ENCODE data around the gene ERBB4. TPM values are rescaled to one million over a fixed set of nuclear protein-coding genes. Genes with fewer than 3 reads are reported as not detected.
"Not testable (repeated sequence)": the region's sequence is repeated elsewhere in the genome, so short reads cannot be mapped to it uniquely, and the experiment has no call there.

Gene ERBB4
- total RNA-seq, 8 experiments from 2014 or later = 0.14 to 27.9 (median 7.9) TPM

- Histone ChIP-seq H3K4me3 (no peak overlapping the region), H3K4me1 (replicated peaks in 1 of 2) (no peaks in the 10 kb centered on the region), H3K27ac (no peak overlapping the region)
- 4 to 100% (median 86%) methylated on average over 2 to 3 of the region's 3 CpGs for WGBS, 10 experiments
- in situ Hi-C loops (cut with MboI; ENCODE audit: low pct_unique_long_range_greater_than_20kb in 2 of 9, low sequenced_read_pairs in 9 of 9, unreplicated experiment in 9 of 9) = no loop called here
- no peak for ATAC-seq (replicated peaks in 6 of 8)
These were observed 970.2 kb downstream of the ERBB4 start for GRCh38 chr2:211568439-211568838.

- no peaks in the 10 kb centered on the region for H3K4me1 ChIP-seq (replicated peaks in 1 of 2)
- ATAC-seq (replicated peaks in 6 of 8) = no peak
- no peak overlapping the region for H3K4me3 ChIP-seq
- no peak overlapping the region for H3K27ac ChIP-seq
- in situ Hi-C loops (cut with MboI; ENCODE audit: low pct_unique_long_range_greater_than_20kb in 2 of 9, low sequenced_read_pairs in 9 of 9, unreplicated experiment in 9 of 9) = no loop called here
- 2 to 98% (median 83%) methylated on average over 1 to 3 of the region's 3 CpGs; no CpG with 5 or more reads in 1 of the 10 experiments for WGBS, 10 experiments
These were observed 974.2 kb downstream of the ERBB4 start for GRCh38 chr2:211564441-211564840.

- H3K4me1 ChIP-seq (replicated peaks in 1 of 2) = peaks cover 0 to 7% of the 10 kb centered on the region in 2 donors
- no peak overlapping the region for H3K4me3 ChIP-seq
- in situ Hi-C loops (cut with MboI; ENCODE audit: low pct_unique_long_range_greater_than_20kb in 2 of 9, low sequenced_read_pairs in 9 of 9, unreplicated experiment in 9 of 9) = no loop called here
- peak in 5 of 8 experiments; percentile 20 to 57 (median 28) for ATAC-seq (replicated peaks in 6 of 8)
- H3K27ac ChIP-seq = no peak overlapping the region
- WGBS, 10 experiments = 8 to 95% (median 59%) methylated on average over 1 to 3 of the region's 3 CpGs; no CpG with 5 or more reads in 2 of the 10 experiments
These were observed 993.0 kb downstream of the ERBB4 start for GRCh38 chr2:211545582-211545981.

- peak overlapping the region in 1 of 2 donors; percentile 1 for H3K27ac ChIP-seq
- WGBS, 10 experiments = 0 to 38% (median 14%) methylated on average over 1 to 4 of the region's 5 CpGs; no CpG with 5 or more reads in 4 of the 10 experiments
- H3K4me3 ChIP-seq = no peak overlapping the region
- peak in 5 of 8 experiments; percentile 81 to 95 (median 90) for ATAC-seq (replicated peaks in 6 of 8)
- in situ Hi-C loops (cut with MboI; ENCODE audit: low pct_unique_long_range_greater_than_20kb in 2 of 9, low sequenced_read_pairs in 9 of 9, unreplicated experiment in 9 of 9) = no loop called here
- H3K4me1 ChIP-seq (replicated peaks in 1 of 2) = peaks cover 9 to 15% of the 10 kb centered on the region in 2 donors
These were observed 1004.0 kb downstream of the ERBB4 start for GRCh38 chr2:211534632-211535031.

- in situ Hi-C loops (cut with MboI; ENCODE audit: low pct_unique_long_range_greater_than_20kb in 2 of 9, low sequenced_read_pairs in 9 of 9, unreplicated experiment in 9 of 9); ATAC-seq (replicated peaks in 6 of 8); H3K27ac ChIP-seq; H3K4me1 ChIP-seq (replicated peaks in 1 of 2); H3K4me3 ChIP-seq: not testable (repeated sequence)
- 80 to 100% methylated on average over 1 of the region's 18 CpGs; no CpG with 5 or more reads in 8 of the 10 experiments for WGBS, 10 experiments
These were observed 1014.4 kb downstream of the ERBB4 start for GRCh38 chr2:211524248-211524647.

- no peak for ATAC-seq (replicated peaks in 6 of 8)
- Histone ChIP-seq H3K4me3 (no peak overlapping the region), H3K4me1 (replicated peaks in 1 of 2) (peaks cover 4 to 5% of the 10 kb centered on the region in 2 donors), H3K27ac (no peak overlapping the region)
- in situ Hi-C loops (cut with MboI; ENCODE audit: low pct_unique_long_range_greater_than_20kb in 2 of 9, low sequenced_read_pairs in 9 of 9, unreplicated experiment in 9 of 9) = no loop called here
- WGBS, 10 experiments = 0 to 100% (median 89%) methylated on average over 1 to 3 of the region's 3 CpGs; no CpG with 5 or more reads in 2 of the 10 experiments
These were observed 1022.1 kb downstream of the ERBB4 start for GRCh38 chr2:211516537-211516936.

- Histone ChIP-seq H3K4me3 (no peak overlapping the region), H3K27ac (no peak overlapping the region), H3K4me1 (replicated peaks in 1 of 2) (peaks cover 4 to 5% of the 10 kb centered on the region in 2 donors)
- in situ Hi-C loops (cut with MboI; ENCODE audit: low pct_unique_long_range_greater_than_20kb in 2 of 9, low sequenced_read_pairs in 9 of 9, unreplicated experiment in 9 of 9) = no loop called here
- ATAC-seq (replicated peaks in 6 of 8) = no peak
- 3 to 100% (median 85%) methylated on average over 1 to 3 of the region's 3 CpGs for WGBS, 10 experiments
These were observed 1024.6 kb downstream of the ERBB4 start for GRCh38 chr2:211514049-211514448.

- in situ Hi-C loops (cut with MboI; ENCODE audit: low pct_unique_long_range_greater_than_20kb in 2 of 9, low sequenced_read_pairs in 9 of 9, unreplicated experiment in 9 of 9) = no loop called here
- no peak for ATAC-seq (replicated peaks in 6 of 8)
These were observed 1025.2 kb downstream of the ERBB4 start for GRCh38 chr2:211513446-211513845.

GRCh38 chr2:211512806-211513205, 1025.8 kb downstream of the ERBB4 start:
- Histone ChIP-seq H3K4me3 (no peak overlapping the region), H3K4me1 (replicated peaks in 1 of 2) (peaks cover 4 to 5% of the 10 kb centered on the region in 2 donors), H3K27ac (no peak overlapping the region)
- peak in 4 of 8 experiments; percentile 26 to 54 (median 41) for ATAC-seq (replicated peaks in 6 of 8)
- WGBS, 10 experiments = 0 to 81% (median 17%) methylated on average over 1 to 3 of the region's 3 CpGs; no CpG with 5 or more reads in 1 of the 10 experiments
- in situ Hi-C loops (cut with MboI; ENCODE audit: low pct_unique_long_range_greater_than_20kb in 2 of 9, low sequenced_read_pairs in 9 of 9, unreplicated experiment in 9 of 9) = no loop called here

More at GRCh38 chr2:211513446-211513845, 1025.2 kb downstream of the ERBB4 start:
- no peak overlapping the region for H3K4me3 ChIP-seq
- WGBS, 10 experiments = 6 to 100% (median 26%) methylated on average over 2 to 3 of the region's 3 CpGs; no CpG with 5 or more reads in 3 of the 10 experiments
- peaks cover 4 to 5% of the 10 kb centered on the region in 2 donors for H3K4me1 ChIP-seq (replicated peaks in 1 of 2)
- no peak overlapping the region for H3K27ac ChIP-seq

GRCh38 chr2:211503856-211504255, 1034.7 kb downstream of the ERBB4 start:
- in situ Hi-C loops (cut with MboI; ENCODE audit: low pct_unique_long_range_greater_than_20kb in 2 of 9, low sequenced_read_pairs in 9 of 9, unreplicated experiment in 9 of 9) = no loop called here
- ATAC-seq (replicated peaks in 6 of 8) = no peak
- Histone ChIP-seq H3K27ac (no peak overlapping the region), H3K4me3 (no peak overlapping the region), H3K4me1 (replicated peaks in 1 of 2) (no peaks in the 10 kb centered on the region)

- H3K4me1 ChIP-seq (replicated peaks in 1 of 2) = no peaks in the 10 kb centered on the region
- no peak overlapping the region for H3K4me3 ChIP-seq
- WGBS, 10 experiments = 40 to 100% (median 90%) methylated on average over 1 to 2 of the region's 4 CpGs; no CpG with 5 or more reads in 7 of the 10 experiments
- no peak for ATAC-seq (replicated peaks in 6 of 8)
- in situ Hi-C loops (cut with MboI; ENCODE audit: low pct_unique_long_range_greater_than_20kb in 2 of 9, low sequenced_read_pairs in 9 of 9, unreplicated experiment in 9 of 9) = no loop called here
- no peak overlapping the region for H3K27ac ChIP-seq
These were observed 1035.4 kb downstream of the ERBB4 start for GRCh38 chr2:211503198-211503597.

- in situ Hi-C loops (cut with MboI; ENCODE audit: low pct_unique_long_range_greater_than_20kb in 2 of 9, low sequenced_read_pairs in 9 of 9, unreplicated experiment in 9 of 9) = no loop called here
- 0 to 50% (median 4%) methylated on average over 1 to 3 of the region's 3 CpGs for WGBS, 10 experiments
- no peak overlapping the region for H3K4me3 ChIP-seq
- H3K27ac ChIP-seq = no peak overlapping the region
- peak in 2 of 8 experiments; percentile 22 to 24 for ATAC-seq (replicated peaks in 6 of 8)
- H3K4me1 ChIP-seq (replicated peaks in 1 of 2) = peaks cover 0 to 6% of the 10 kb centered on the region in 2 donors
These were observed 1039.9 kb downstream of the ERBB4 start for GRCh38 chr2:211498551-211499205.

GRCh38 chr2:211495339-211495738, 1043.3 kb downstream of the ERBB4 start:
- ATAC-seq (replicated peaks in 6 of 8) = no peak
- peaks cover 0 to 6% of the 10 kb centered on the region in 2 donors for H3K4me1 ChIP-seq (replicated peaks in 1 of 2)
- H3K27ac ChIP-seq = no peak overlapping the region
- 9 to 100% (median 77%) methylated on average over 1 to 3 of the region's 3 CpGs for WGBS, 10 experiments
- H3K4me3 ChIP-seq = no peak overlapping the region
- in situ Hi-C loops (cut with MboI; ENCODE audit: low pct_unique_long_range_greater_than_20kb in 2 of 9, low sequenced_read_pairs in 9 of 9, unreplicated experiment in 9 of 9) = no loop called here

- H3K4me1 ChIP-seq (replicated peaks in 1 of 2) = peaks cover 0 to 6% of the 10 kb centered on the region in 2 donors
- no peak overlapping the region for H3K27ac ChIP-seq
- no peak overlapping the region for H3K4me3 ChIP-seq
- ATAC-seq (replicated peaks in 6 of 8) = no peak
- in situ Hi-C loops (cut with MboI; ENCODE audit: low pct_unique_long_range_greater_than_20kb in 2 of 9, low sequenced_read_pairs in 9 of 9, unreplicated experiment in 9 of 9) = no loop called here
- WGBS, 10 experiments = 0 to 79% (median 51%) methylated on average over 1 to 3 of the region's 3 CpGs
These were observed 1044.1 kb downstream of the ERBB4 start for GRCh38 chr2:211494536-211494935.
